ENCODE measurements around the gene MMS19. TPM values are rescaled to one million over a fixed set of nuclear protein-coding genes. Genes with fewer than 3 reads are reported as not detected.

MMS19 gene
- total RNA-seq (2013): 37.7 TPM
- 10 to 100 TPM; 23.2 to 74.5 (median 29.2) TPM for polyA plus RNA-seq
- polyA minus RNA-seq: 20.3 and 24.7 TPM in 2 replicates
- 8.4 to 36.8 (median 23.1) reads per million in 11 experiments for total RNA-seq

- H3K4me1 ChIP-seq (ENCODE audit: control insufficient read depth in 1 of 2, insufficient read depth in 2 of 2, low read length in 2 of 2): peaks cover 25 to 53% of the 10 kb centered on the region in 2 donors
- H3K27me3 ChIP-seq (ENCODE audit: control insufficient read depth in 2 of 2, insufficient read depth in 2 of 2, low read length in 2 of 2): no peaks in the 10 kb centered on the region
- TF ChIP-seq CTCF (IDR thresholded peaks at IDR 0.05): no peak
- Mint-ChIP-seq H3K27me3 (ENCODE audit: low read depth in 3 of 3) (peaks cover 0 to 2% (median 0%) of the 10 kb centered on the region in 3 donors), H3K27ac (peak within 1 kb of the TSS; percentile 88 to 96 (median 94)), H3K9me3 (peaks cover 0 to 2% (median 0%) of the 10 kb centered on the region in 7 donors), H3K4me1 (peaks cover 57% of the 10 kb centered on the region), H3K4me3 (peak within 1 kb of the TSS; percentile 92 to 97), H3K36me3 (peaks cover 13 to 16% of the 10 kb centered on the region in 2 donors)
- WGBS (ENCODE audit: insufficient coverage): under 1% methylated on average over 60 of the region's 73 CpGs
- DNase-seq: peak; percentile 96 to 97 (median 96)
- peaks cover 0 to 10% of the 10 kb centered on the region in 2 donors for H3K36me3 ChIP-seq (replicated peaks in 1 of 2; ENCODE audit: control insufficient read depth in 1 of 2, insufficient read depth in 2 of 2, low read length in 2 of 2)
- peak within 1 kb of the TSS; percentile 82 for H3K9ac ChIP-seq (ENCODE audit: insufficient read depth, low read length, poor library complexity, severe bottlenecking)
- no peaks in the 10 kb centered on the region for H3K9me3 ChIP-seq (replicated peaks in 1 of 2; ENCODE audit: control insufficient read depth in 1 of 2, insufficient read depth in 1 of 2, low read length in 2 of 2)
- H4K20me1 ChIP-seq (ENCODE audit: insufficient read depth, low read length): peaks cover 71% of the 10 kb centered on the region
- H2AFZ ChIP-seq (ENCODE audit: insufficient read depth, low read depth, low read length, poor library complexity, severe bottlenecking): peak within 1 kb of the TSS; percentile 96
- H3K4me3 ChIP-seq (replicated peaks in 1 of 3; ENCODE audit: low read depth in 2 of 3, low read length in 3 of 3): peak within 1 kb of the TSS; percentile 67 to 96 (median 95)
- intact Hi-C loops (cut with micrococcal nuclease): loop anchor here (5.0 to 10.0 kb wide), 6 partner anchors 51 to 163 kb away; partner anchors contain the start of genes EXOSC1 (in 2 of the 2), ZDHHC16 (in 2 of the 2), FRAT2 (in 1 of the 2) and RRP12 (in 1 of the 2)
- peak within 1 kb of the TSS; percentile 79 to 90 for H3K27ac ChIP-seq (ENCODE audit: low read depth in 1 of 2, low read length in 2 of 2)
- peak within 1 kb of the TSS; percentile 92 for H3K4me2 ChIP-seq (replicated peaks; ENCODE audit: extremely low read depth, low read length, poor library complexity, severe bottlenecking)
- H3K79me2 ChIP-seq (ENCODE audit: insufficient read depth, low read length): peaks cover 64% of the 10 kb centered on the region
Observed at GRCh38 chr10:97498076-97498840, at the start of gene MMS19. Gene MMS19 (minus strand): TSS chr10:97498422. CDS start chr10:97498384, 38 bp downstream.

GRCh38 chr10:97547962-97548361, 49.7 kb upstream of the MMS19 start:
- Histone ChIP-seq H3K4me3 (replicated peaks in 1 of 3; ENCODE audit: low read depth in 2 of 3, low read length in 3 of 3) (no peak overlapping the region), H3K79me2 (ENCODE audit: insufficient read depth, low read length) (peaks cover 5% of the 10 kb centered on the region), H3K9me3 (replicated peaks in 1 of 2; ENCODE audit: control insufficient read depth in 1 of 2, insufficient read depth in 1 of 2, low read length in 2 of 2) (no peaks in the 10 kb centered on the region), H3K4me1 (ENCODE audit: control insufficient read depth in 1 of 2, insufficient read depth in 2 of 2, low read length in 2 of 2) (peaks cover 12 to 28% of the 10 kb centered on the region in 2 donors), H2AFZ (ENCODE audit: insufficient read depth, low read depth, low read length, poor library complexity, severe bottlenecking) (no peak overlapping the region), H3K27me3 (ENCODE audit: control insufficient read depth in 2 of 2, insufficient read depth in 2 of 2, low read length in 2 of 2) (no peaks in the 10 kb centered on the region), H3K4me2 (replicated peaks; ENCODE audit: extremely low read depth, low read length, poor library complexity, severe bottlenecking) (no peak overlapping the region), H3K9ac (ENCODE audit: insufficient read depth, low read length, poor library complexity, severe bottlenecking) (no peak overlapping the region), H3K27ac (ENCODE audit: low read depth in 1 of 2, low read length in 2 of 2) (no peak overlapping the region), H4K20me1 (ENCODE audit: insufficient read depth, low read length) (peaks cover 10% of the 10 kb centered on the region), H3K36me3 (replicated peaks in 1 of 2; ENCODE audit: control insufficient read depth in 1 of 2, insufficient read depth in 2 of 2, low read length in 2 of 2) (peaks cover 0 to 12% of the 10 kb centered on the region in 2 donors)
- DNase-seq: no peak
- 100% methylated on average over 3 of the region's 4 CpGs for WGBS (ENCODE audit: insufficient coverage)
- Mint-ChIP-seq H3K27me3 (ENCODE audit: low read depth in 3 of 3) (peaks cover 0 to 1% (median 0%) of the 10 kb centered on the region in 3 donors), H3K4me1 (peaks cover 14% of the 10 kb centered on the region), H3K27ac (peak overlapping the region in 2 of 7 donors; percentile 60 to 81), H3K36me3 (peaks cover 4 to 7% of the 10 kb centered on the region in 2 donors), H3K9me3 (no peaks in the 10 kb centered on the region), H3K4me3 (no peak overlapping the region)
- intact Hi-C loops (cut with micrococcal nuclease): no loop called here
- no peak for TF ChIP-seq CTCF (IDR thresholded peaks at IDR 0.05)

Data from CD14-positive monocyte (primary cell).